GM18873 (cell line): ENCODE measurements around the gene FSD1.

Experiments
- ATAC-seq: cut with Tn5 transposase; IDR thresholded peaks from one replicate; pipeline ENCODE4 v1.9.1; 2021; ENCODE audit warnings: mild to moderate bottlenecking, moderate library complexity, moderate number of reproducible peaks; ENCODE audit not compliant: unreplicated experiment, low FRiP score

The FSD1 gene

GRCh38 chr19:4361152-4362046 lies 57.0 kb downstream of the FSD1 start:
- no peak for ATAC-seq

GRCh38 chr19:4362101-4362828 lies 57.9 kb downstream of the FSD1 start:
- no peak for ATAC-seq

GRCh38 chr19:4362831-4363545 lies 58.6 kb downstream of the FSD1 start:
- no peak for ATAC-seq

- ATAC-seq, result no peak
Measured at GRCh38 chr19:4363571-4364304, 59.3 kb downstream of the FSD1 start.

GRCh38 chr19:4365341-4365740 lies 60.9 kb downstream of the FSD1 start:
- no peak for ATAC-seq

GRCh38 chr19:4365791-4366665 lies 61.6 kb downstream of the FSD1 start:
- no peak for ATAC-seq

- no peak for ATAC-seq
Measured at GRCh38 chr19:4366666-4367335, 62.4 kb downstream of the FSD1 start.

GRCh38 chr19:4367336-4367723 lies 62.9 kb downstream of the FSD1 start:
- no peak for ATAC-seq

GRCh38 chr19:4367781-4368127 lies 63.4 kb downstream of the FSD1 start:
- no peak for ATAC-seq

- no peak for ATAC-seq
Measured at GRCh38 chr19:4368128-4368820, 63.9 kb downstream of the FSD1 start.

GRCh38 chr19:4369109-4369887 lies 64.9 kb downstream of the FSD1 start:
- ATAC-seq, result peak; percentile 55

- peak; percentile 16 for ATAC-seq
Measured at GRCh38 chr19:4369888-4370260, 65.5 kb downstream of the FSD1 start.

GRCh38 chr19:4370418-4371041 lies 66.1 kb downstream of the FSD1 start:
- ATAC-seq, result no peak

GRCh38 chr19:4371247-4372164 lies 67.1 kb downstream of the FSD1 start:
- ATAC-seq, result no peak

GRCh38 chr19:4372165-4373012 lies 68.0 kb downstream of the FSD1 start:
- no peak for ATAC-seq
